GM13977 (cell line): ENCODE measurements around the gene COA3.

Experiments used
- DNase-seq: peaks from one replicate; pipeline ENCODE4 v3.0.0; 2012; ENCODE audit warnings: low spot score
- in situ Hi-C: fragments of 300-500 bp; cut with MboI; formaldehyde crosslinking; loops from one replicate; pipeline ENCODE4 v1.12.0; 2022; ENCODE audit warnings: low sequenced_read_pairs, low pct_unique_long_range_greater_than_20kb, mixed read lengths, inconsistent platforms; ENCODE audit not compliant: unreplicated experiment
- TF ChIP-seq, protein P1 (sequence below): IDR thresholded peaks from 2 replicates; pipeline ENCODE4 v1.5.1; 2012; ENCODE audit warnings: mild to moderate bottlenecking, control low read depth; ENCODE audit not compliant: insufficient read depth; ENCODE audit errors: extremely low read depth, missing control alignments

COA3 gene

DNA sequence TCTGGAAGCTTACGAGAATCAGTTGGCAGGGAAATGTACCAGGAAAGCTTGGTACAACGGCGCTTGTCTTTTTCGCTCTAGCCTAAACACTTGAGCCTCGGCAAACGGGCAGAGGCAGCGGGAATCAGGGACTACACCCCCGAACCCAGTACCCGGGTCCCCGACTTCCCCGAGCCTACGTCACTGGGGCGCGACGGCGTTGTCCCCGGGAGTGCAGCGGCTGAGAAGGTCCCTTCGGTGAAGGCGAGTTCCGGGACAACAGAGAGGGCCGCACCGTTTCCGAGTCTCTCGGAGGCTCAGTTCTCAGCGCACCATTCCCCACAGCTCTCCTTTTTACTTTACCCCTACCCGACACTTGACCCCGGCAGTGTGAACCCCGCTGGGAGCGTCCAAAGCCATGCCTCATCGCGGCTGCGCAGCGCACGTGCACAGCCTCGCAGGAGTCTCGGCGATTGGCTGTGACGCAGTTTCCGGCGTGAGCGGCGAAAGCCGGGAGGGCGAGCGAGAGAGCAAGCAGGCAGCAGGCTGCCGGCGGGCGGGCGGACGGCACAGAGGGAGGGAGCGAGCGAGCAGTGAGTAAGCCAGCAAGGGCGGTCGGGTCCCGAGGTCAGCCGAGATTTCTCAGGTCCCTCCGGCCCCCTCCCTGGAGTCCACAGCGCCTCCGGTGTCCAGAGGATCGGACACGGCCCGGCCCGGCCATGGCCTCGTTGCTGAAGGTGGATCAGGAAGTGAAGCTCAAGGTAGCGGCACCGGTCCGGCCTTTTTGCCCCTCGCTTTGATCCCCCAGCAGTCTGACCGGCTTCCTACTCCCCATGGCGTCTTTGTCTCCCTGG lies 34.6 kb upstream of the COA3 start, which contains the start of gene PSME3:
PSME3 (plus strand) TSS at position 464 of the 833 bp plus-strand sequence; CDS start at position 699, 235 bp downstream.
- in situ Hi-C loops: no loop called here
- DNase-seq: peak; percentile 92
- TF ChIP-seq, protein P1, sequence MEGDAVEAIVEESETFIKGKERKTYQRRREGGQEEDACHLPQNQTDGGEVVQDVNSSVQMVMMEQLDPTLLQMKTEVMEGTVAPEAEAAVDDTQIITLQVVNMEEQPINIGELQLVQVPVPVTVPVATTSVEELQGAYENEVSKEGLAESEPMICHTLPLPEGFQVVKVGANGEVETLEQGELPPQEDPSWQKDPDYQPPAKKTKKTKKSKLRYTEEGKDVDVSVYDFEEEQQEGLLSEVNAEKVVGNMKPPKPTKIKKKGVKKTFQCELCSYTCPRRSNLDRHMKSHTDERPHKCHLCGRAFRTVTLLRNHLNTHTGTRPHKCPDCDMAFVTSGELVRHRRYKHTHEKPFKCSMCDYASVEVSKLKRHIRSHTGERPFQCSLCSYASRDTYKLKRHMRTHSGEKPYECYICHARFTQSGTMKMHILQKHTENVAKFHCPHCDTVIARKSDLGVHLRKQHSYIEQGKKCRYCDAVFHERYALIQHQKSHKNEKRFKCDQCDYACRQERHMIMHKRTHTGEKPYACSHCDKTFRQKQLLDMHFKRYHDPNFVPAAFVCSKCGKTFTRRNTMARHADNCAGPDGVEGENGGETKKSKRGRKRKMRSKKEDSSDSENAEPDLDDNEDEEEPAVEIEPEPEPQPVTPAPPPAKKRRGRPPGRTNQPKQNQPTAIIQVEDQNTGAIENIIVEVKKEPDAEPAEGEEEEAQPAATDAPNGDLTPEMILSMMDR: no peak

DNA sequence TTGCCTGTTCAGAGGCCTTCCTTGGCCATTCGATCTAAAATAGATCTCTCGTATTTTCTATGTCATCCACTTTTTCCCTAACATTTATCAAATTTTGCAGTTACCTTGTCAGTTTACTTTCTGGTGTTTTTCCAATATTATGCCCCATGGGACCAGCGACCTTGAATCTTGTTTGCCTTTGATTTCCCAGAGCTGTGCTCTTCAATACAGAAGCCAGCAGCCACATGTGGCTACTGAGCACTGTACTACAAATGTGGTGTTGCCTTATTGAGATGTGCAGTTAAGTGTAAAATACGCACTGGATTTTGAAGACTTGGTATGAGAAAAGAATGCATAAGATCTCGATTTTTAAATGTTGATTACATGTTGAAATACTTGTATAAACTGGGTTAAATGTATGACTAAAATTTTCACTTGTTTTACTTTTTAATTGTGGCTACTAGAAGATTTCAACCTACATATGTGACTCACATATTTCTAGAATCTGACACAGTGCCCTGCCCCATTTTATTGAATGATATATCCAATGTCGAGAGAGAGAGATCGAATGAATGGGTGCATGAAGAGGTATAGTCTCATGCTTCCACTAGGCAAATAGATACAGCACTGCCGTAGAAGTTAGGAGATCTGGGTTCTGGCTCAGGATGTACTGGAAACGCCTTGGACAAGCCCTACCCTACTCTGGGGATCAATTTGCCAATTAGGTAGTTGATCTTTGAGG lies 33.9 kb upstream of the COA3 start:
- in situ Hi-C loops: no loop called here
- TF ChIP-seq, protein P1: no peak
- DNase-seq: no peak

DNA sequence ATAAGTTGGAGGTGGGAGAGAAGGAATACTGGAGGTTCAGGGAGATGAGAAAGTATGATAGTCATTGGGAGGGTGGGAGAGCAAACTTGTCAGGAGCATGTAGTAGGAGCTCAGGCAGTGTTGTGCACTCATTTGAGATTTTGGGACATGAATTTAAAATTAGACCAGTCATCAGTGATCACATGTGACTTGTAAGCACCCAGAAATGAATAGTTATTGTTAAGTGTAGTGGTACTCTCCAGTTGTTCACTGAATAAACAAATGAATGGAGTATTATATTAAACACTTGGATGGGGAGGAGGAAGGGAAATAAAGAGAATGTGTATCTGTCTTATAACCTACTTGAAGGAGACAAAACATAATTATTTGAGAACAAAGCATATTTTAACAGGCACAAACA lies 32.5 kb upstream of the COA3 start:
- TF ChIP-seq, protein P1: no peak
- in situ Hi-C loops: no loop called here
- DNase-seq: no peak

DNA sequence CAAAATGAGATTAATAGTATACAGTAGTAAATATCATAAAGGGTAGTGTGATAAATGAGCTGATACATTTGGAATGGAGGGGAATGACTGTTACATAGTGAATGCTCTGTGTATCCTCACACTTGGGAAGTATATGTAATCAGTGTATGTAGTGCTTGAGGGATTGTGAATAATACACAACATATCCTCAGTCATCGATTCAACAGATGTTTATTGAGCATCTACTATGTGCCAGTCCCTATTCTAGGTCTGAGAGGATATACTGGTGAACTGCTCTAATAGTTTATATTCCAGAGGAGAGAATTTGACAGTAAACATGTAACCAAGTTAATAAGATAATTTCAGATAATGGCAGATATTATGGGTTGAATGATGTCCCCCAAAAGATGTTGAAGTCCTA lies 29.0 kb upstream of the COA3 start:
- in situ Hi-C loops: no loop called here
- TF ChIP-seq, protein P1: no peak
- no peak for DNase-seq

DNA sequence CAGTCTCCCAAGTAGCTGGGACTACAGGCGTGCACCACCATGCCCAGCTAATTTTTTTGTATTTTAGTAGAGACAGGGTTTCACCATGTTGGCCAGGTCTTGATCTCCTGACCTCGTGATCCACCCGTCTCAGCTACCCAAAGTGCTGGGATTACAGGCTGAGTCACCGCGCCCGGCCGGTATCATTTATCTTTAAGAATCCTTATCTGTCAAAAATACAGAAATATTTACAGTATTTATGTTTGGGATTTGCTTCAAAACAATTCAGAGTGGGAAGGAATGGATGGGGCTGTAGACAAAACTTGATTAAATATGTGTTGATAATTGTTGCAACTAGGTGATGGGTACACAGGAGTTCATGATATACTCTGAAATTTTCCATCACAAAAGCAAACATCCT lies 22.7 kb upstream of the COA3 start:
- in situ Hi-C loops: no loop called here
- no peak for DNase-seq
- TF ChIP-seq, protein P1: no peak

DNA sequence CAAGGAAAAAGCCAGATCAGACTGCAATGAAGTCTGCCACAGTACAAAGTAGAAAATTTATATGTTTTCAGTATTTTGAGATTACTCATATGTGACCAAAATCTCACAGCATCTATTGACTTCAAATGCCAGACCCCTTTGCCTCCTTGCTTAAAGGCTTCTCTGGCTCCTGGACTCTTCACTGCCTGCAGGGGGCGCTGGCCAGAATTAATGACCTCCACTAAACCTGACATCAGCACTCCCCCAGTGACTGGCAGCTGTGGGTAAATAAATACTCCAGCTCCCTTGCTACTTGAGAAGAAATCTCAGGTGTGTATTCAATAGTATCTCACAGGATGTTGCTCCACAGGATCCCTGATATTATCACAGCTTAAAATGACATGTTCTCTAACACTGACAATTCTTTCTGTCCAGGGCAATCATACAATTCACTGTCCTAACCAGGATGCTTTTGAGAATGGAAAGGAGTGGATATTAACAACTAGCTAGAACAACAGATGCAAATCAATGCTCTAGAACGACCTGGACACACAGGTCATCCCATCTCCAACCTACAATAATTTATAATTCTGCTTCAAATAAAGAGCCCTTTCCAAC lies 21.5 kb upstream of the COA3 start:
- peak; percentile 61 for DNase-seq
- TF ChIP-seq, protein P1: peak; percentile 79
- in situ Hi-C loops: no loop called here
